Ovary (tissue), 9 donors: Measurements from ENCODE around the gene SYNM. TPM values are rescaled to one million over a fixed set of nuclear protein-coding genes. Genes with fewer than 3 reads are reported as not detected.

Source experiments
- DNase-seq, 5 donors: peaks; one replicate each; pipeline ENCODE4 v3.0.0-alpha.2; 2019 to 2020
- H3K27ac ChIP-seq, 2 donors: fragments of 200-600 bp; one replicate each; pipeline versions ENCODE4 v1.5.1 to v1.8.0; 2019 to 2022
- H3K27me3 ChIP-seq: fragments of 200-600 bp; one replicate; pipeline ENCODE4 v1.8.0; 2022
- H3K36me3 ChIP-seq: fragments of 200-600 bp; sonication (generic); one replicate; pipeline ENCODE4 v1.5.1; 2019
- H3K4me1 ChIP-seq: one replicate; pipeline ENCODE4 v1.8.1; 2013; ENCODE audit warnings: mild to moderate bottlenecking, moderate library complexity; ENCODE audit not compliant: insufficient read depth
- H3K4me3 ChIP-seq: fragments of 200-600 bp; sonication (generic); one replicate; pipeline ENCODE4 v1.5.1; 2017
- H3K9me3 ChIP-seq, 2 donors: fragments of 200-600 bp in 1 of 2; sonication (generic) in 1 of 2; one replicate each; pipeline versions ENCODE4 v1.5.1 to v1.8.1; 2013 to 2019; ENCODE audit warnings: mild to moderate bottlenecking in 1 of 2, moderate library complexity in 1 of 2
- CTCF ChIP-seq, 3 donors: fragments of 450-650 bp in 2 of 3; fragments of 200-600 bp in 1 of 3; IDR thresholded peaks; one replicate each; pipeline versions ENCODE4 v1.5.1 to v1.8.0; 2016 to 2022; ENCODE audit warnings: antibody characterized with exemption in 3 of 3, mild to moderate bottlenecking in 1 of 3
- EP300 ChIP-seq: sonication (generic); formaldehyde crosslinking; IDR thresholded peaks from one replicate; pipeline ENCODE4 v1.6.1; 2017; ENCODE audit warnings: antibody characterized with exemption
- POLR2A ChIP-seq: fragments of 450-650 bp; IDR thresholded peaks from one replicate; pipeline ENCODE4 v1.6.1; 2017; ENCODE audit warnings: antibody characterized with exemption, mild to moderate bottlenecking, moderate library complexity
- WGBS, 3 donors: extraction: QIAGEN DNeasy Blood & Tissue Kit in 1 of 3; methylation state at CpG; one replicate each; pipeline versions ENCODE4 v1.1.5 to v1.1.7; 2013 to 2017; 5-methylcytosine and 5-hydroxymethylcytosine counted together
- intact Hi-C, 4 donors: fragments of 100-400 bp; cut with DNase I; formaldehyde crosslinking; loops; one replicate each; pipeline versions ENCODE4 v1.11.0 to v1.15.1; 2022 to 2023
- polyA plus RNA-seq, 2 donors: library from polyadenylated mRNA; stranded (reverse); fragments of 200-250 nt in 1 of 2; fragments of 350-450 nt in 1 of 2; fragmentation: Illumina TruSeq in 1 of 2; extraction: RNeasy Lipid Tissue Mini Kit (QIAGEN cat#74804) in 1 of 2; gene quantifications; one replicate each; pipeline ENCODE4 v1.2.3, GENCODE V29; 2013 to 2014
- total RNA-seq, 7 donors: library from RNA; depleted of rRNA in 2 of 7; stranded (reverse); fragments of >200 nt in 2 of 7; fragmentation: NEBNext Ultra II Directional in 3 of 7; extraction: Animal tissue kit (Norgen Biotek cat#: 25700) in 3 of 7; gene quantifications; one replicate each; pipeline versions ENCODE4 v1.1.0 to v1.2.4, GENCODE V29; 2016 to 2023
- donor health status: DM: no; HTN: no; CAD: no; lungs with moderate emphysema.
- donor health status: DM: no; HTN: no; CAD: no.
- donor health status: Bipolar disorder and iron deficiency.
- donor health status: DM: yes; HTN: yes; CAD: no.
- donor health status: DM: no; HTN: no; CAD: no.
- donor health status: DM: yes; HTN: yes; CAD: no.

SYNM gene
- total and polyA plus RNA-seq, 9 donors, result 4.5 to 54.0 (median 14.9) TPM

GRCh38 chr15:99140590-99140989 is 35.7 kb downstream of the SYNM start:
- DNase-seq, result no peak
- no peaks in the 10 kb centered on the region for H3K9me3 ChIP-seq
- WGBS, 3 donors, result 96 to 98% (median 96%) methylated on average over 4 of the region's 4 CpGs
- TF ChIP-seq EP300 (no peak), CTCF (IDR thresholded peaks at IDR 0.05) (no peak)
- H3K4me3 ChIP-seq, result no peak overlapping the region
- H3K27ac ChIP-seq, result no peak overlapping the region
- intact Hi-C loops, result no loop called here
- no peaks in the 10 kb centered on the region for H3K36me3 ChIP-seq
- no peaks in the 10 kb centered on the region for H3K27me3 ChIP-seq
- no peaks in the 10 kb centered on the region for H3K4me1 ChIP-seq

GRCh38 chr15:99141943-99142342 is 37.1 kb downstream of the SYNM start:
- DNase-seq, result no peak
- no peaks in the 10 kb centered on the region for H3K36me3 ChIP-seq
- 93 to 96% (median 95%) methylated on average over 4 of the region's 4 CpGs for WGBS, 3 donors
- intact Hi-C loops, result no loop called here
- no peaks in the 10 kb centered on the region for H3K9me3 ChIP-seq
- H3K4me1 ChIP-seq, result no peaks in the 10 kb centered on the region
- H3K27ac ChIP-seq, result no peak overlapping the region
- H3K27me3 ChIP-seq, result no peaks in the 10 kb centered on the region
- H3K4me3 ChIP-seq, result no peak overlapping the region
- no peak for TF ChIP-seq POLR2A

- H3K27me3 ChIP-seq, result no peaks in the 10 kb centered on the region
- intact Hi-C loops, result no loop called here
- no peaks in the 10 kb centered on the region for H3K9me3 ChIP-seq
- no peaks in the 10 kb centered on the region for H3K36me3 ChIP-seq
- no peaks in the 10 kb centered on the region for H3K4me1 ChIP-seq
- no peak overlapping the region for H3K27ac ChIP-seq
- WGBS, 3 donors, result 81 to 87% (median 81%) methylated on average over 5 of the region's 5 CpGs
- no peak overlapping the region for H3K4me3 ChIP-seq
- TF ChIP-seq CTCF (IDR thresholded peaks at IDR 0.05) (no peak), POLR2A (no peak), EP300 (no peak)
- DNase-seq, result no peak
Measured at GRCh38 chr15:99142562-99142961, 37.7 kb downstream of the SYNM start.

- intact Hi-C loops, result no loop called here
- H3K27ac ChIP-seq, result no peak overlapping the region
- no peaks in the 10 kb centered on the region for H3K9me3 ChIP-seq
- H3K4me1 ChIP-seq, result no peaks in the 10 kb centered on the region
- no peaks in the 10 kb centered on the region for H3K27me3 ChIP-seq
- no peak for TF ChIP-seq CTCF (IDR thresholded peaks at IDR 0.05)
- TF ChIP-seq POLR2A, result no peak
- TF ChIP-seq EP300, result no peak
- no peak overlapping the region for H3K4me3 ChIP-seq
- WGBS, 3 donors, result 49 to 52% (median 51%) methylated on average over 3 of the region's 3 CpGs
- no peaks in the 10 kb centered on the region for H3K36me3 ChIP-seq
- DNase-seq, result no peak
Measured at GRCh38 chr15:99143242-99143641, 38.4 kb downstream of the SYNM start.

- H3K27ac ChIP-seq, result no peak overlapping the region
- no peak for TF ChIP-seq EP300
- TF ChIP-seq POLR2A, result no peak
- no peak for TF ChIP-seq CTCF (IDR thresholded peaks at IDR 0.05)
- no peaks in the 10 kb centered on the region for H3K4me1 ChIP-seq
- intact Hi-C loops, result no loop called here
- whole genome bisulfite sequencing, 3 donors, result 73 to 81% (median 75%) methylated on average over 7 of the region's 7 CpGs
- H3K9me3 ChIP-seq, result no peaks in the 10 kb centered on the region
- H3K36me3 ChIP-seq, result no peaks in the 10 kb centered on the region
- H3K27me3 ChIP-seq, result no peaks in the 10 kb centered on the region
- DNase-seq, result peak in 1 of 5 donors; percentile 54
- H3K4me3 ChIP-seq, result no peak overlapping the region
Measured at GRCh38 chr15:99143655-99144610, 39.1 kb downstream of the SYNM start.
